ENCODE results near the gene IFT172.

Gene IFT172

GRCh38 chr2:27451095-27451494 is 38.4 kb downstream of the IFT172 start:
- Histone ChIP-seq H3K9ac (ENCODE audit: low read length) (no peak overlapping the region), H3F3A (ENCODE audit: insufficient read depth) (no peaks in the 10 kb centered on the region), H3K4me2 (ENCODE audit: low read depth, low read length, poor library complexity, severe bottlenecking) (no peak overlapping the region), H3K79me2 (ENCODE audit: insufficient read depth, low read length) (no peaks in the 10 kb centered on the region), H3K27me3 (ENCODE audit: low read length) (no peaks in the 10 kb centered on the region), H3K9me3 (ENCODE audit: insufficient read depth, low read length) (no peaks in the 10 kb centered on the region), H3K36me3 (ENCODE audit: low read length) (no peaks in the 10 kb centered on the region), H3K27ac (ENCODE audit: low read depth, low read length) (no peak overlapping the region), H3K9me2 (replicated peaks; ENCODE audit: insufficient read depth, low read length) (no peaks in the 10 kb centered on the region), H3K4me3 (ENCODE audit: insufficient read depth, low read length, poor library complexity, severe bottlenecking) (no peak overlapping the region), H2AFZ (ENCODE audit: low read depth, low read length, severe bottlenecking) (no peak overlapping the region), H4K20me1 (ENCODE audit: low read depth, low read length) (no peaks in the 10 kb centered on the region)
- TF ChIP-seq CTCF (IDR thresholded peaks at IDR 0.05; ENCODE audit: insufficient read depth, low read length, poor library complexity, severe bottlenecking) (no peak), EZH2phosphoT487 (conservative IDR thresholded peaks at IDR 0.05; ENCODE audit: low read length) (no peak)

GRCh38 chr2:27448381-27448780 is 41.2 kb downstream of the IFT172 start:
- Histone ChIP-seq H3K4me3 (ENCODE audit: insufficient read depth, low read length, poor library complexity, severe bottlenecking) (no peak overlapping the region), H3F3A (ENCODE audit: insufficient read depth) (no peaks in the 10 kb centered on the region), H3K9me2 (replicated peaks; ENCODE audit: insufficient read depth, low read length) (no peaks in the 10 kb centered on the region), H3K79me2 (ENCODE audit: insufficient read depth, low read length) (no peaks in the 10 kb centered on the region), H3K9me3 (ENCODE audit: insufficient read depth, low read length) (no peaks in the 10 kb centered on the region), H3K9ac (ENCODE audit: low read length) (no peak overlapping the region), H3K4me2 (ENCODE audit: low read depth, low read length, poor library complexity, severe bottlenecking) (no peak overlapping the region), H3K36me3 (ENCODE audit: low read length) (no peaks in the 10 kb centered on the region), H2AFZ (ENCODE audit: low read depth, low read length, severe bottlenecking) (no peak overlapping the region), H4K20me1 (ENCODE audit: low read depth, low read length) (no peaks in the 10 kb centered on the region), H3K27me3 (ENCODE audit: low read length) (no peaks in the 10 kb centered on the region), H3K27ac (ENCODE audit: low read depth, low read length) (no peak overlapping the region)
- TF ChIP-seq CTCF (IDR thresholded peaks at IDR 0.05; ENCODE audit: insufficient read depth, low read length, poor library complexity, severe bottlenecking) (no peak), EZH2phosphoT487 (conservative IDR thresholded peaks at IDR 0.05; ENCODE audit: low read length) (no peak)

GRCh38 chr2:27446057-27446456 is 43.5 kb downstream of the IFT172 start:
- Histone ChIP-seq H4K20me1 (ENCODE audit: low read depth, low read length) (no peaks in the 10 kb centered on the region), H2AFZ (ENCODE audit: low read depth, low read length, severe bottlenecking) (no peak overlapping the region), H3F3A (ENCODE audit: insufficient read depth) (no peaks in the 10 kb centered on the region), H3K36me3 (ENCODE audit: low read length) (no peaks in the 10 kb centered on the region), H3K9me2 (replicated peaks; ENCODE audit: insufficient read depth, low read length) (no peaks in the 10 kb centered on the region), H3K79me2 (ENCODE audit: insufficient read depth, low read length) (no peaks in the 10 kb centered on the region), H3K4me3 (ENCODE audit: insufficient read depth, low read length, poor library complexity, severe bottlenecking) (no peak overlapping the region), H3K27me3 (ENCODE audit: low read length) (no peaks in the 10 kb centered on the region), H3K9ac (ENCODE audit: low read length) (no peak overlapping the region), H3K4me2 (ENCODE audit: low read depth, low read length, poor library complexity, severe bottlenecking) (no peak overlapping the region), H3K27ac (ENCODE audit: low read depth, low read length) (no peak overlapping the region), H3K9me3 (ENCODE audit: insufficient read depth, low read length) (no peaks in the 10 kb centered on the region)
- TF ChIP-seq EZH2phosphoT487 (conservative IDR thresholded peaks at IDR 0.05; ENCODE audit: low read length), result no peak
- no peak for TF ChIP-seq CTCF (IDR thresholded peaks at IDR 0.05; ENCODE audit: insufficient read depth, low read length, poor library complexity, severe bottlenecking)

Measured in SU-DHL-6 (cell line).